Testis (tissue), 3 donors: ENCODE measurements around the gene KRT222. TPM values are rescaled to one million over a fixed set of nuclear protein-coding genes. Genes with fewer than 3 reads are reported as not detected.

ENCODE experiments used
- DNase-seq: peaks from one replicate; pipeline ENCODE4 v3.0.0-alpha.2; 2019
- H3K27ac ChIP-seq, 2 donors: fragments of 200-600 bp; sonication (generic); one replicate each; pipeline ENCODE4 v1.5.1; 2019
- H3K27me3 ChIP-seq: fragments of 200-600 bp; sonication (generic); one replicate; pipeline ENCODE4 v1.5.1; 2019
- H3K36me3 ChIP-seq: fragments of 200-600 bp; sonication (generic); one replicate; pipeline ENCODE4 v1.5.1; 2017; ENCODE audit warnings: low read depth; ENCODE audit errors: missing control alignments
- H3K4me1 ChIP-seq: fragments of 200-600 bp; sonication (generic); one replicate; pipeline ENCODE4 v1.5.1; 2019
- H3K4me3 ChIP-seq, 2 donors: fragments of 200-600 bp; sonication (generic); one replicate each; pipeline ENCODE4 v1.5.1; 2017 to 2019
- H3K9me3 ChIP-seq: fragments of 200-600 bp; sonication (generic); one replicate; pipeline ENCODE4 v1.5.1; 2017
- POLR2A ChIP-seq: fragments of 450-650 bp; IDR thresholded peaks from one replicate; pipeline ENCODE4 v1.6.1; 2017; ENCODE audit warnings: antibody characterized with exemption, mild to moderate bottlenecking, moderate library complexity
- WGBS, 2 donors: methylation state at CpG; one replicate each; pipeline ENCODE4 v1.1.5; 2018; 5-methylcytosine and 5-hydroxymethylcytosine counted together
- intact Hi-C: fragments of 100-400 bp; cut with DNase I; formaldehyde crosslinking; loops from one replicate; pipeline ENCODE4 v1.15.1; 2023; ENCODE audit warnings: low total_unique reads
- polyA plus RNA-seq: library from polyadenylated mRNA; stranded (reverse); fragments of 350-450 nt; fragmentation: Illumina TruSeq; extraction: RNeasy Lipid Tissue Mini Kit (QIAGEN cat#74804); gene quantifications from one replicate; pipeline ENCODE4 v1.2.3, GENCODE V29; 2014; ENCODE audit warnings: low read depth, low replicate concordance; ENCODE audit not compliant: insufficient read depth
- total RNA-seq, 2 donors: library from RNA; depleted of rRNA; stranded (reverse); fragments of >200 nt; gene quantifications; one replicate each; pipeline ENCODE4 v1.2.3, GENCODE V29; 2016
- TF ChIP-seq, protein P1 (sequence below), 3 experiments: fragments of 450-650 bp in 2 of 3; fragments of 200-600 bp in 1 of 3; sonication (generic) in 1 of 3; IDR thresholded peaks; one replicate each; pipeline ENCODE4 v1.5.1; 2016 to 2019; ENCODE audit warnings: antibody characterized with exemption in 3 of 3, mild to moderate bottlenecking in 2 of 3, moderate library complexity in 1 of 3

KRT222 gene
- total and polyA plus RNA-seq, 3 donors from 2014 or later: 1.0 to 3.1 (median 1.2) TPM

DNA sequence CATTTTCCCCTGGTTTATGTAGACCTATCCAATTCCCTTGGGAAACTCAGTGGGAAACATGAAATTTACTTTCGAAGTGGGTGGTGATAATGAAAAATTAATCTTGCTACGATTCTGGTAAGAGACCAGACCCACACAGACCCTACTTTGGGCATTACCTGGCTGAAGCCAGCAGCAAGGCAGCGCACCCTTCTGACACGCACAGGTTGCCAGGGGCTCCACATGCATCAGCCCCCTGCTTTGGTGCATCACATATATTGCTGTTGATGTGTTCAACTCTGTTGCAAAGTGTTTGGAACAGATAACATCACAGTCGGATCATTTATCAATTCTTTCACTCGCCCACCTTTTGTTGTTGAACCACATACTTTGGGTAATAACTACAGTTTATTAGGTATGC lies 44.0 kb downstream of the KRT222 start:
- 89 to 91% methylated on average over 6 of the region's 6 CpGs for WGBS, 2 donors
- no peak for DNase-seq
- Histone ChIP-seq H3K27ac (no peak overlapping the region), H3K9me3 (no peaks in the 10 kb centered on the region), H3K4me3 (no peak overlapping the region), H3K4me1 (peaks cover 1% of the 10 kb centered on the region), H3K27me3 (no peaks in the 10 kb centered on the region), H3K36me3 (no peaks in the 10 kb centered on the region)
- intact Hi-C loops: no loop called here
- TF ChIP-seq, protein P1, sequence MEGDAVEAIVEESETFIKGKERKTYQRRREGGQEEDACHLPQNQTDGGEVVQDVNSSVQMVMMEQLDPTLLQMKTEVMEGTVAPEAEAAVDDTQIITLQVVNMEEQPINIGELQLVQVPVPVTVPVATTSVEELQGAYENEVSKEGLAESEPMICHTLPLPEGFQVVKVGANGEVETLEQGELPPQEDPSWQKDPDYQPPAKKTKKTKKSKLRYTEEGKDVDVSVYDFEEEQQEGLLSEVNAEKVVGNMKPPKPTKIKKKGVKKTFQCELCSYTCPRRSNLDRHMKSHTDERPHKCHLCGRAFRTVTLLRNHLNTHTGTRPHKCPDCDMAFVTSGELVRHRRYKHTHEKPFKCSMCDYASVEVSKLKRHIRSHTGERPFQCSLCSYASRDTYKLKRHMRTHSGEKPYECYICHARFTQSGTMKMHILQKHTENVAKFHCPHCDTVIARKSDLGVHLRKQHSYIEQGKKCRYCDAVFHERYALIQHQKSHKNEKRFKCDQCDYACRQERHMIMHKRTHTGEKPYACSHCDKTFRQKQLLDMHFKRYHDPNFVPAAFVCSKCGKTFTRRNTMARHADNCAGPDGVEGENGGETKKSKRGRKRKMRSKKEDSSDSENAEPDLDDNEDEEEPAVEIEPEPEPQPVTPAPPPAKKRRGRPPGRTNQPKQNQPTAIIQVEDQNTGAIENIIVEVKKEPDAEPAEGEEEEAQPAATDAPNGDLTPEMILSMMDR (IDR thresholded peaks at IDR 0.05): no peak
- no peak for TF ChIP-seq POLR2A

DNA sequence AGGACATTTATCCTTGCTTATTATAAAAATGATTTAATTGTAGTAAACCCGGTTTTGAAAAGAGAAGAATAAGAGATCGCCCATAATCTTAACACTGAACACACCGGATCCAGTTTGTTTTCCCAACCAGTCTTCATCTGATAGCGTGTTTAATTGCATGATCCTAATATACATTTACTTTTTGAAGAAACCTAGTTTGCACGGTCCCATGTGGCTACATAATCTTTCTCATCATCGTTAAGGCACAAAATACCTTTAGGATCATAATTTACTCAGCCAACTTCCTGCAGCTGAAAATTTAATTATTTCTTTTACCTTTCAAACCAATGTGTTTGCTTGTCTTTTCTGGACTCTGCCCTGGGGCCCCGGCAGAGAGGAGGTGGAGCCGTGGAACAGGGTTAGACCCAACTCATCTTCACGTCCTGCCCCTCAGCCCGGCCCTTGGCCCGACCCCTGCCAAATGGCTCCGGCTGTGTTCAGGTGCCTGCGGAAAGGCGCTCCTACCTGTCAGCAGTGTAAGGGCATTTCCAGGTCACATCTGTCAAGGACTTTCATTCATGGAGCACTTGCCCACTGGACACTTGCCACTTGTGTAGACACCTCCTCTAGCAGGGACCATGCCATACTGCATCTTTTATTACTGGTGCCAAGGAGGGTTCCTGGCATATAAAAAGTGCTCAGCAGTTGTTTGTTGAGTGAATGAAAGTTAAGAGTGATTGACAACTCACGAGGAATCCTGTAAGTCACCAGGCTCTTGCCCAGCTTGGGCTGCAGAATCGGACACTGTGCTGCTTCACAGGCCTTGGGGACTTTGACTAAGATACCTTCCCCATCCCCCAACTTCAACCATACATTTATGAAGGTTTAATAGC lies 46.0 kb downstream of the KRT222 start:
- Histone ChIP-seq H3K27me3 (no peaks in the 10 kb centered on the region), H3K27ac (no peak overlapping the region), H3K9me3 (no peaks in the 10 kb centered on the region), H3K4me1 (peaks cover 16% of the 10 kb centered on the region), H3K4me3 (no peak overlapping the region), H3K36me3 (no peaks in the 10 kb centered on the region)
- intact Hi-C loops: no loop called here
- no peak for DNase-seq
- 72 to 88% methylated on average over 16 of the region's 16 CpGs for WGBS, 2 donors
- TF ChIP-seq POLR2A: no peak
- TF ChIP-seq, protein P1 (IDR thresholded peaks at IDR 0.05): no peak

DNA sequence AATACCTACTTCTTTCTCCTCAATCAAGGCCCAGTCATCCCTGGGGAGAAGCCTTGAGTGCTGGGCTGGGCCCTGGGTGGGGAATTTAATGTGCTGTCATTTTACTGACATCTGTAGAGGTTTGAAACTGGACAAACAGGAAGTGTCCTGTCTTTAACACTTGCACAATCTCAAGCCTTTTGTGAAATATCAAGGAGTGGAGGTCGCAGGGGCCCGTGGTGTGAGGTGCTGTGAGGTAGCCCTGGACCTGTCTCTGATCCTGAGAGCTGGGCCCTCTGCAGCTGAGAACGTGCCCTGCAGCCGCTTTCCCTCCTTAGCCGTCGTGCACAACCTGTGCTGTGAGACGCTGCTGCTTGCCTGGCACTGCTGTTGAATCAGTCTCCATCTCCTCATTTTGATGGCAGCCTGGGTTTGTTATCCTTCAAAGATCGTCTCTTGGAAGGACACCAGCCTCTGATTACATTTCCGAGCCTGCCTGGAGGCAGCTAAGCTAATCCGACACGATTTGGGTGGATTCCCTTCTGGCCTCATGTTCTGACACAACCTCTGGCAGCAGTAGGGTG lies 47.2 kb downstream of the KRT222 start:
- WGBS, 2 donors: 75 to 83% methylated on average over 8 to 11 of the region's 11 CpGs
- H3K27ac ChIP-seq: no peak overlapping the region
- H3K4me1 ChIP-seq: peaks cover 16% of the 10 kb centered on the region
- intact Hi-C loops: no loop called here
- H3K4me3 ChIP-seq: no peak overlapping the region
- no peak for TF ChIP-seq POLR2A
- no peaks in the 10 kb centered on the region for H3K9me3 ChIP-seq
- H3K27me3 ChIP-seq: no peaks in the 10 kb centered on the region
- DNase-seq: no peak
- no peaks in the 10 kb centered on the region for H3K36me3 ChIP-seq

DNA sequence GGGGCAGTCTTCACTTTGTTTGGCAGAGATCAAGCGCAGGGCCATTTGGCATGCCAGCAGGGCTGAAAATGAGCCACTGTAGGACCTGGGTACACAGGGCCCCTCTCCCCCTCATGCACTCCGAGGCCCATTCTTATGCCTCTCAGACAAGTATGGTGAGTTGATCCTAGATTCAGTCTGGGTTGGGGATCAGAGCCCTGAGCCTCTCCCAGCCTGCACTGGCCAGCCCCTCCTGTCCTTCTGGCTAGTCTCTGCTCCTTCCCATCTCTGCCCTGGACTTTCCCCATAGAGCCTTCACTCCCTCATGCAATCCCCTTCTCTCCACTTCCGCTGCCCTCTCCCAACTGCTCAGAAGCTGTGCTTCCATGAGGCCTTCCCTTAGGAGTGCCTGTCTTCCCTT lies 48.4 kb downstream of the KRT222 start:
- Histone ChIP-seq H3K27ac (no peak overlapping the region), H3K9me3 (no peaks in the 10 kb centered on the region), H3K27me3 (no peaks in the 10 kb centered on the region), H3K4me3 (no peak overlapping the region), H3K4me1 (peaks cover 16% of the 10 kb centered on the region), H3K36me3 (no peaks in the 10 kb centered on the region)
- no peak for DNase-seq
- intact Hi-C loops: no loop called here
- 82 to 88% methylated on average over 3 of the region's 3 CpGs for WGBS, 2 donors
- TF ChIP-seq, protein P1 (IDR thresholded peaks at IDR 0.05): no peak
- TF ChIP-seq POLR2A: no peak

DNA sequence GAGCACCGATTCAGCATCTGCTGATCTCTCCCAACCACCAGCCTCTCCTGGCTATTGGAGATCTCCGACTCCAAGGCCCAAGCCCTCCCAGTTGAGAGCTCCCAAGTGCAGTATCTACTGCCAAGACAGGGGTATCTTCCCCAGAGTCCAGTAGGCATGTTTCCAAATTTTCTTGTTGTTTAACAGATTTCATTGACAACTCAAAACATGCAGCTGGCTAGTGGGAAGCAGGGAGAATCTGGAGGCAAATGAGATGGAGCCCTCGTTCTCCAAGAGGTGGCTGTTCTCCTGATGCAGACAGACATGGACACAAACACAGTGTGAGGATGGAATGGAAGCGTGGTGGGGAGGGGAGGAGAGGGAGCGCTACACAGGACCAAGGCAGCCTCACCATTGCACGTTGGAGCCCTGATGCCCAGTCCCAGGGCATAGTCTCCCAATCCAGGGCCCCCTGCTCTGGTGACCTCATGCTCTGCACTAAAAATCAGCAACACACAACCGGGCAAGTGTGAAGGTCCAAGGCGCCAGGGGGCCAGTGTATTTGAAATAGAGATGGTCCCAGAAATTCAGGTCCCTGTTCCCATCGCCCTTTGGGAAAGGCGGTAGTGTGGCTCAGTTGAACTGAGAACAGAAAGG lies 49.0 kb downstream of the KRT222 start:
- DNase-seq: no peak

More for the DNA sequence above, 49.0 kb downstream of the KRT222 start:
- WGBS, 2 donors: 76 to 78% methylated on average over 10 of the region's 10 CpGs
- H3K4me1 ChIP-seq: peaks cover 16% of the 10 kb centered on the region
- TF ChIP-seq, protein P1 (IDR thresholded peaks at IDR 0.05): no peak
- no peak for TF ChIP-seq POLR2A
- no peak overlapping the region for H3K4me3 ChIP-seq
- intact Hi-C loops: no loop called here
- H3K36me3 ChIP-seq: no peaks in the 10 kb centered on the region
- no peaks in the 10 kb centered on the region for H3K9me3 ChIP-seq
- no peaks in the 10 kb centered on the region for H3K27me3 ChIP-seq
- H3K27ac ChIP-seq: no peak overlapping the region
